Neural cell (in vitro differentiated cells): ENCODE results near the gene ASIC2. TPM values are rescaled to one million over a fixed set of nuclear protein-coding genes. Genes with fewer than 3 reads are reported as not detected.

Experiments
- H2AFZ ChIP-seq: fragments of 200-600, 300-800 bp; sonication (generic), shearing (Covaris generic); 2 replicates; pipeline ENCODE4 v1.6.0; 2014; ENCODE audit warnings: low read depth, mild to moderate bottlenecking, antibody characterized with exemption, low read length, moderate library complexity
- H3F3A ChIP-seq: fragments of 200-600 bp; shearing (Covaris generic); 2 replicates; pipeline ENCODE4 v1.6.1; 2016; ENCODE audit warnings: mild to moderate bottlenecking, moderate library complexity, mixed read lengths, antibody characterized with exemption, low read length; ENCODE audit not compliant: insufficient read depth, poor library complexity, severe bottlenecking
- H3K27ac ChIP-seq: fragments of 200-600, 300-800 bp; sonication (generic), shearing (Covaris generic); 2 replicates; pipeline ENCODE4 v1.5.1; 2014; ENCODE audit warnings: mild to moderate bottlenecking, low read length, moderate library complexity
- H3K27me3 ChIP-seq: fragments of 300-800, 200-600 bp; sonication (generic), shearing (Covaris generic); 2 replicates; pipeline ENCODE4 v1.6.0; 2014; ENCODE audit warnings: mild to moderate bottlenecking, low read depth, low read length, moderate library complexity; ENCODE audit not compliant: insufficient read depth
- H3K36me3 ChIP-seq: fragments of 300-800, 200-600 bp; sonication (generic), shearing (Covaris generic); 2 replicates; pipeline ENCODE4 v1.5.1; 2014; ENCODE audit warnings: mild to moderate bottlenecking, antibody characterized with exemption, low read length, moderate library complexity; ENCODE audit not compliant: insufficient read depth
- H3K4me2 ChIP-seq: fragments of 300-800, 200-600 bp; sonication (generic), shearing (Covaris generic); 2 replicates; pipeline ENCODE4 v1.6.0; 2014; ENCODE audit warnings: mild to moderate bottlenecking, low read length
- H3K4me3 ChIP-seq: fragments of 300-800, 200-600 bp; sonication (generic), shearing (Covaris generic); 2 replicates; pipeline ENCODE4 v1.5.1; 2014; ENCODE audit warnings: mild to moderate bottlenecking, low read length, moderate library complexity
- H3K79me2 ChIP-seq: fragments of 200-600 bp; shearing (Covaris generic); replicated peaks from 2 replicates; pipeline ENCODE4 v1.6.0; 2014; ENCODE audit warnings: mild to moderate bottlenecking, low read length, moderate library complexity; ENCODE audit not compliant: insufficient read depth
- H3K9ac ChIP-seq: fragments of 300-800, 200-600 bp; sonication (generic), shearing (Covaris generic); 2 replicates; pipeline ENCODE4 v1.6.1; 2016; ENCODE audit warnings: mild to moderate bottlenecking, low read length, mixed read lengths
- H3K9me2 ChIP-seq: fragments of 200-600 bp; shearing (Covaris generic); 2 replicates; pipeline ENCODE4 v1.6.1; 2016; ENCODE audit warnings: mild to moderate bottlenecking, low read length, mixed read lengths; ENCODE audit not compliant: insufficient read depth
- H3K9me3 ChIP-seq: fragments of 200-600, 300-800 bp; sonication (generic), shearing (Covaris generic); 2 replicates; pipeline ENCODE4 v1.6.1; 2016; ENCODE audit warnings: mild to moderate bottlenecking, mixed run types, low read length, moderate library complexity, mixed read lengths
- H4K20me1 ChIP-seq: fragments of 200-600 bp; shearing (Covaris generic); 2 replicates; pipeline ENCODE4 v1.6.1; 2016; ENCODE audit warnings: mild to moderate bottlenecking, mixed run types; ENCODE audit not compliant: insufficient read depth
- EZH2 ChIP-seq: fragments of 200-600, 300-800 bp; shearing (Covaris generic), sonication (generic); IDR thresholded peaks from 2 replicates; pipeline ENCODE4 v1.6.1; 2014; ENCODE audit warnings: antibody characterized with exemption, low read length, borderline replicate concordance, mild to moderate bottlenecking; ENCODE audit not compliant: insufficient read depth, poor library complexity, severe bottlenecking
- MXI1 ChIP-seq: fragments of 450-650 bp; conservative IDR thresholded peaks from 2 replicates; pipeline ENCODE4 v1.6.1; 2014; ENCODE audit warnings: antibody characterized with exemption, mild to moderate bottlenecking; ENCODE audit not compliant: poor library complexity, severe bottlenecking
- RAD21 ChIP-seq: fragments of 450-650 bp; conservative IDR thresholded peaks from 2 replicates; pipeline ENCODE4 v1.6.1; 2014; ENCODE audit warnings: antibody characterized with exemption, mild to moderate bottlenecking, moderate library complexity
- SMC3 ChIP-seq: fragments of 450-650 bp; conservative IDR thresholded peaks from 2 replicates; pipeline ENCODE4 v1.6.1; 2014; ENCODE audit warnings: antibody characterized with exemption, mild to moderate bottlenecking, moderate library complexity; ENCODE audit not compliant: poor library complexity
- polyA plus RNA-seq: library from polyadenylated mRNA; depleted of rRNA; stranded (reverse); fragments of >200 nt; gene quantifications from 2 replicates; pipeline ENCODE4 v1.2.3, GENCODE V29; 2014
- TF ChIP-seq, protein P1 (sequence below): fragments of 450-650 bp; IDR thresholded peaks from 2 replicates; pipeline ENCODE4 v1.5.1; 2014; ENCODE audit warnings: antibody characterized with exemption, mild to moderate bottlenecking, moderate library complexity; ENCODE audit not compliant: poor library complexity, severe bottlenecking
- TF ChIP-seq, protein P2 (sequence below): IDR thresholded peaks from 2 replicates; pipeline ENCODE4 v1.6.1; 2012; ENCODE audit warnings: borderline replicate concordance

The ASIC2 gene
- polyA plus RNA-seq, 1 donor from 2014 or later: 2.4 TPM

DNA sequence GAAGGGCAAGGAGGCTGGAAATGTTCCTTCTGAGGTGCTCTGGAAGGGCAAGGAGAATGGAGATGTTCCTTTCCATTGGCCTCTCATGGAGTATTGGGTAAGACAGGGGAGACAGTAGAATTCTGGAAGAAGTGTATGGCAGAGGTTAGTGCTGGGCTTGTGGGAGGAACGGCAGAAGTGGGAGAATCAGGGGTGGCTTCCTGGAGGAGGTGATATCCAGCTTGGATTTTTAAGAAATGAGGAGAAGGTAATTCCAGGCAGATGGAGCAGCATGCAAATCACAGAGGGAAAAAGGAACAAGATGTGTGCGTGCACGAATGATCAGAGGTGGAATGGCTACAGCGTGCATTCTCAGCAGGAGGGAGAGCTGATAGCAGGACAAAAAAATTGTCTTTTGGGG, 45.1 kb upstream of the ASIC2 start:
- Histone ChIP-seq H4K20me1 (no peaks in the 10 kb centered on the region), H3K9me2 (no peaks in the 10 kb centered on the region), H3K9me3 (no peaks in the 10 kb centered on the region), H3K4me2 (no peak overlapping the region), H3K27me3 (no peaks in the 10 kb centered on the region), H3F3A (no peaks in the 10 kb centered on the region), H3K36me3 (no peaks in the 10 kb centered on the region), H3K27ac (no peak overlapping the region), H3K4me3 (no peak overlapping the region), H3K79me2 (no peaks in the 10 kb centered on the region), H2AFZ (no peak overlapping the region), H3K9ac (no peak overlapping the region)
- TF ChIP-seq SMC3 (no peak), EZH2 (no peak), RAD21 (no peak), MXI1 (no peak)
- TF ChIP-seq, protein P1, sequence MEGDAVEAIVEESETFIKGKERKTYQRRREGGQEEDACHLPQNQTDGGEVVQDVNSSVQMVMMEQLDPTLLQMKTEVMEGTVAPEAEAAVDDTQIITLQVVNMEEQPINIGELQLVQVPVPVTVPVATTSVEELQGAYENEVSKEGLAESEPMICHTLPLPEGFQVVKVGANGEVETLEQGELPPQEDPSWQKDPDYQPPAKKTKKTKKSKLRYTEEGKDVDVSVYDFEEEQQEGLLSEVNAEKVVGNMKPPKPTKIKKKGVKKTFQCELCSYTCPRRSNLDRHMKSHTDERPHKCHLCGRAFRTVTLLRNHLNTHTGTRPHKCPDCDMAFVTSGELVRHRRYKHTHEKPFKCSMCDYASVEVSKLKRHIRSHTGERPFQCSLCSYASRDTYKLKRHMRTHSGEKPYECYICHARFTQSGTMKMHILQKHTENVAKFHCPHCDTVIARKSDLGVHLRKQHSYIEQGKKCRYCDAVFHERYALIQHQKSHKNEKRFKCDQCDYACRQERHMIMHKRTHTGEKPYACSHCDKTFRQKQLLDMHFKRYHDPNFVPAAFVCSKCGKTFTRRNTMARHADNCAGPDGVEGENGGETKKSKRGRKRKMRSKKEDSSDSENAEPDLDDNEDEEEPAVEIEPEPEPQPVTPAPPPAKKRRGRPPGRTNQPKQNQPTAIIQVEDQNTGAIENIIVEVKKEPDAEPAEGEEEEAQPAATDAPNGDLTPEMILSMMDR: no peak

DNA sequence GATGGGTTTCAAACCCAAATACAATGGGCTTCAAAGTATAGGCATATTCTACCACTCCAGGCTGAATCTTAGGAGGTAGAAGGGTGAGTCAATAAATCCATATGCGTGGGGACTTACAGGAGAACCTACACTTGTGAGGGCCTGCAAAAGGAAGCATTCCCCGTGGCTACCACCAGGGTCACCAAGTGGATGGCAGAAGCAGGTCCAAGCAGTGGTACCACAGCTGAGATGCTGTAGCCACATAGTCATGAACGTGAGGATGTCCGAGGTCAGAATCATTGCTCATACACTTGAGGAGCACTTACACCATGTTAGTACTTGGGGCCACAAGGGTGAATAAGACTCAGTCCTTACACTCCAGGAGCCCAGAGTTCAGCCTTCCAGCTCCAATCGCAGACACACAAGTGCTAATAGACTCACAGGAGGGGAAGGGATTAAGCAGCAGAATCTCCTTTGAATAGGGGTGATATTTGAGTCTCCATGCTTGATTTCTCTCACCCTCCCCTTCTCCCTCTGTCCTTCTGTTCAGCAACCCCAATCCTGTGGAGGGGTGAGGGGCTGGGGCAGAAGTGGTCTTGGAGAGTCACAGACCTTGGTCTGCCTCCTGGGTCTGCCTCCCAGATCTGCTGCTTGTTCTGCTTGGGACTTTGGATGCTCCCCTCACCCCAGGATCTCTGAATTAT, 42.5 kb upstream of the ASIC2 start:
- H3K27ac ChIP-seq: peak overlapping the region; percentile 28
- H3K9me3 ChIP-seq: no peaks in the 10 kb centered on the region
- H3K27me3 ChIP-seq: no peaks in the 10 kb centered on the region
- no peaks in the 10 kb centered on the region for H3K36me3 ChIP-seq
- no peak overlapping the region for H3K9ac ChIP-seq
- no peaks in the 10 kb centered on the region for H3K9me2 ChIP-seq
- H3F3A ChIP-seq: no peaks in the 10 kb centered on the region
- no peak overlapping the region for H3K4me2 ChIP-seq
- H4K20me1 ChIP-seq: no peaks in the 10 kb centered on the region
- H3K79me2 ChIP-seq: no peaks in the 10 kb centered on the region
- TF ChIP-seq, protein P2, sequence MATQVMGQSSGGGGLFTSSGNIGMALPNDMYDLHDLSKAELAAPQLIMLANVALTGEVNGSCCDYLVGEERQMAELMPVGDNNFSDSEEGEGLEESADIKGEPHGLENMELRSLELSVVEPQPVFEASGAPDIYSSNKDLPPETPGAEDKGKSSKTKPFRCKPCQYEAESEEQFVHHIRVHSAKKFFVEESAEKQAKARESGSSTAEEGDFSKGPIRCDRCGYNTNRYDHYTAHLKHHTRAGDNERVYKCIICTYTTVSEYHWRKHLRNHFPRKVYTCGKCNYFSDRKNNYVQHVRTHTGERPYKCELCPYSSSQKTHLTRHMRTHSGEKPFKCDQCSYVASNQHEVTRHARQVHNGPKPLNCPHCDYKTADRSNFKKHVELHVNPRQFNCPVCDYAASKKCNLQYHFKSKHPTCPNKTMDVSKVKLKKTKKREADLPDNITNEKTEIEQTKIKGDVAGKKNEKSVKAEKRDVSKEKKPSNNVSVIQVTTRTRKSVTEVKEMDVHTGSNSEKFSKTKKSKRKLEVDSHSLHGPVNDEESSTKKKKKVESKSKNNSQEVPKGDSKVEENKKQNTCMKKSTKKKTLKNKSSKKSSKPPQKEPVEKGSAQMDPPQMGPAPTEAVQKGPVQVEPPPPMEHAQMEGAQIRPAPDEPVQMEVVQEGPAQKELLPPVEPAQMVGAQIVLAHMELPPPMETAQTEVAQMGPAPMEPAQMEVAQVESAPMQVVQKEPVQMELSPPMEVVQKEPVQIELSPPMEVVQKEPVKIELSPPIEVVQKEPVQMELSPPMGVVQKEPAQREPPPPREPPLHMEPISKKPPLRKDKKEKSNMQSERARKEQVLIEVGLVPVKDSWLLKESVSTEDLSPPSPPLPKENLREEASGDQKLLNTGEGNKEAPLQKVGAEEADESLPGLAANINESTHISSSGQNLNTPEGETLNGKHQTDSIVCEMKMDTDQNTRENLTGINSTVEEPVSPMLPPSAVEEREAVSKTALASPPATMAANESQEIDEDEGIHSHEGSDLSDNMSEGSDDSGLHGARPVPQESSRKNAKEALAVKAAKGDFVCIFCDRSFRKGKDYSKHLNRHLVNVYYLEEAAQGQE: no peak
- TF ChIP-seq, protein P1: peak; percentile 35
- peak overlapping the region; percentile 3 for H3K4me3 ChIP-seq
- no peak overlapping the region for H2AFZ ChIP-seq
